22Rv1 (cell line): ENCODE measurements around the gene HSDL2.

Source experiments
- CTCF ChIP-seq: fragments of 450-650 bp; IDR thresholded peaks from 2 replicates; pipeline ENCODE4 v1.5.1; 2017; ENCODE audit warnings: mild to moderate bottlenecking
- ZFX ChIP-seq: fragments of 450-650 bp; IDR thresholded peaks from 2 replicates; pipeline ENCODE4 v1.6.1; 2017; ENCODE audit warnings: antibody characterized with exemption, borderline replicate concordance

- TF ChIP-seq CTCF: no peak
- TF ChIP-seq ZFX: no peak
These were observed 53.8 kb downstream of the HSDL2 start for GRCh38 chr9:112433499-112434392.
